DOHH2 (cell line): ENCODE measurements around the gene E2F3.

Experiments used
- H3F3A ChIP-seq: fragments of 200-600 bp; sonication (generic), shearing (Covaris generic); 2 replicates; pipeline ENCODE4 v1.6.0; 2016; ENCODE audit warnings: antibody characterized with exemption, mild to moderate bottlenecking; ENCODE audit not compliant: control insufficient read depth, insufficient read depth
- H3K27ac ChIP-seq: fragments of 200-600 bp; sonication (generic); 2 replicates; pipeline ENCODE4 v1.5.1; 2014; ENCODE audit warnings: low read depth, mild to moderate bottlenecking, low read length, moderate library complexity
- H3K27me3 ChIP-seq: fragments of 200-600 bp; sonication (generic); 2 replicates; pipeline ENCODE4 v1.6.1; 2014; ENCODE audit warnings: mild to moderate bottlenecking, low read length, mixed read lengths; ENCODE audit not compliant: control insufficient read depth
- H3K36me3 ChIP-seq: fragments of 200-600 bp; sonication (generic); 2 replicates; pipeline ENCODE4 v1.6.1; 2014; ENCODE audit warnings: mild to moderate bottlenecking, low read length, moderate library complexity, mixed read lengths; ENCODE audit not compliant: control insufficient read depth
- H3K4me1 ChIP-seq: fragments of 200-600 bp; sonication (generic); 2 replicates; pipeline ENCODE4 v1.6.1; 2014; ENCODE audit warnings: mild to moderate bottlenecking, low read length, mixed read lengths; ENCODE audit not compliant: control insufficient read depth
- H3K4me2 ChIP-seq: fragments of 200-600 bp; sonication (generic); 2 replicates; pipeline ENCODE4 v1.6.0; 2014; ENCODE audit warnings: mild to moderate bottlenecking, low read length, moderate library complexity
- H3K4me3 ChIP-seq: fragments of 200-600 bp; sonication (generic); 2 replicates; pipeline ENCODE4 v1.5.1; 2014; ENCODE audit warnings: mild to moderate bottlenecking, low read length, mixed read lengths
- H3K79me2 ChIP-seq: fragments of 200-600 bp; sonication (generic); 2 replicates; pipeline ENCODE4 v1.6.1; 2014; ENCODE audit warnings: mild to moderate bottlenecking, low read length, mixed read lengths; ENCODE audit not compliant: control insufficient read depth
- H3K9me2 ChIP-seq: fragments of 200-600 bp; sonication (generic); replicated peaks from 2 replicates; pipeline ENCODE4 v1.6.1; 2014; ENCODE audit warnings: mild to moderate bottlenecking, low read length, mixed read lengths; ENCODE audit not compliant: control insufficient read depth
- H3K9me3 ChIP-seq: fragments of 200-600 bp; sonication (generic); 2 replicates; pipeline ENCODE4 v1.6.1; 2014; ENCODE audit warnings: antibody characterized with exemption, low read length, mixed read lengths; ENCODE audit not compliant: control insufficient read depth, insufficient read depth
- H4K20me1 ChIP-seq: fragments of 200-600 bp; sonication (generic); 2 replicates; pipeline ENCODE4 v1.6.0; 2014; ENCODE audit warnings: low read depth, mild to moderate bottlenecking, antibody characterized with exemption, low read length, moderate library complexity; ENCODE audit not compliant: control insufficient read depth, insufficient read depth
- EZH2phosphoT487 ChIP-seq: fragments of 200-600 bp; sonication (generic); IDR thresholded peaks from 2 replicates; pipeline ENCODE4 v1.6.1; 2017; ENCODE audit warnings: borderline replicate concordance, mild to moderate bottlenecking, antibody characterized with exemption, low read length, moderate library complexity, mixed read lengths
- TF ChIP-seq, protein P1 (sequence below): fragments of 200-600 bp; sonication (generic); IDR thresholded peaks from one replicate; pipeline ENCODE4 v1.5.1; 2014; ENCODE audit warnings: antibody characterized with exemption, mild to moderate bottlenecking, low read depth, low read length; ENCODE audit not compliant: poor library complexity, severe bottlenecking

E2F3 gene

DNA sequence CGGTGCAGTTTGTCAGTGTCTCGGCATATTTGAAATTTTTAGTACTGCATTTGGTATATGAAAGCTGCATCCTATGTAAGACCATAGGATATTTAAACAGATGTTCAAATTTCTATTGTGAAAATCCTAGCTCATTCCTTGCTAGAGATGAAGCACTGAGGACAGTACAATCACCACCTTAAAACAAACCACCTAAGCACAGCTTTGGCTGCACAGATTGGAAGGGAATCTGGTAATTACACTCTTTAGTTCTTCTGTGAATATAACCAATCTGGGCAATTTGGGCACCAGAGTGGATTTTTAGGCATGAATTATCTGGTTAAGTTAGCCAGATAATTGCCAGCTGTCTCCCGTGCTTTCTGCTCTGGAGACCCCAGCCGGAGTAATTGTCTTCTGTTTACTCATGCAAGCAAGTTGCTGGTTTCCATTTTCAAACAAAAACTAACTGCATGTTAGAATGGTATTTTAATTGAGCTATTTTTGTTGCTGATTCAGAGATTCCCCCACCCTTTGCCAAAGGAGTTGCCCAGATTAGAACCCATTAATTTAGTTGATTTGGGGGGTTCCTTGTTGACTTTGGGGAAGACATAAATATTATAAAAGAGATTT, 36.9 kb downstream of the E2F3 start:
- H3K9me2 ChIP-seq, result no peaks in the 10 kb centered on the region
- H4K20me1 ChIP-seq, result peaks cover 21% of the 10 kb centered on the region
- no peak for TF ChIP-seq EZH2phosphoT487
- TF ChIP-seq, protein P1, sequence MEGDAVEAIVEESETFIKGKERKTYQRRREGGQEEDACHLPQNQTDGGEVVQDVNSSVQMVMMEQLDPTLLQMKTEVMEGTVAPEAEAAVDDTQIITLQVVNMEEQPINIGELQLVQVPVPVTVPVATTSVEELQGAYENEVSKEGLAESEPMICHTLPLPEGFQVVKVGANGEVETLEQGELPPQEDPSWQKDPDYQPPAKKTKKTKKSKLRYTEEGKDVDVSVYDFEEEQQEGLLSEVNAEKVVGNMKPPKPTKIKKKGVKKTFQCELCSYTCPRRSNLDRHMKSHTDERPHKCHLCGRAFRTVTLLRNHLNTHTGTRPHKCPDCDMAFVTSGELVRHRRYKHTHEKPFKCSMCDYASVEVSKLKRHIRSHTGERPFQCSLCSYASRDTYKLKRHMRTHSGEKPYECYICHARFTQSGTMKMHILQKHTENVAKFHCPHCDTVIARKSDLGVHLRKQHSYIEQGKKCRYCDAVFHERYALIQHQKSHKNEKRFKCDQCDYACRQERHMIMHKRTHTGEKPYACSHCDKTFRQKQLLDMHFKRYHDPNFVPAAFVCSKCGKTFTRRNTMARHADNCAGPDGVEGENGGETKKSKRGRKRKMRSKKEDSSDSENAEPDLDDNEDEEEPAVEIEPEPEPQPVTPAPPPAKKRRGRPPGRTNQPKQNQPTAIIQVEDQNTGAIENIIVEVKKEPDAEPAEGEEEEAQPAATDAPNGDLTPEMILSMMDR, result no peak
- no peaks in the 10 kb centered on the region for H3K9me3 ChIP-seq
- H3F3A ChIP-seq, result no peaks in the 10 kb centered on the region
- peak overlapping the region; percentile 37; the same call in 1 of the 2 replicates for H3K4me2 ChIP-seq
- peaks cover 67% of the 10 kb centered on the region for H3K36me3 ChIP-seq
- H3K27ac ChIP-seq, result no peak overlapping the region
- peaks cover 91% of the 10 kb centered on the region for H3K79me2 ChIP-seq
- H3K4me1 ChIP-seq, result peaks cover 24% of the 10 kb centered on the region
- no peak overlapping the region for H3K4me3 ChIP-seq
- H3K27me3 ChIP-seq, result no peaks in the 10 kb centered on the region

DNA sequence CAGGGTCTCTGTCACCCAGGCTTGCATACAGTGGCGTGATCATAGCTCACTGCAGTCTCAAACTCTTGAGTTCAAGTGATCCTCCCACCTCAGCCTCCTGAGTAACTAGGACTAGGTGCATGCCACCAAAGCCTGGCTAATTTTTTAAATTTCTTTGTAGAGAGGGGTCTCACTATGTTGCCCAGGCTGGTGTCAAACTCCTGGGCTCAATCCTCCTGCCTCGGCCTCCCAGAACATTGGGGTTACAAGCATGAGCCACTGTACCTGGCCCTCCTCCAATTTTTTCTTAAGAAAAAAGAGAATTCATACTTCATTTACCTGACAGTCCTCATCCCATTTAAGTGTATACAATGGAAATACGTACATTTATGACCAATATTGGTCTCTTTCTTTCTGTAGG, 37.9 kb downstream of the E2F3 start:
- H3K4me3 ChIP-seq, result no peak overlapping the region
- no peak overlapping the region for H3K27ac ChIP-seq
- H3K4me2 ChIP-seq, result no peak overlapping the region
- H3K9me3 ChIP-seq, result no peaks in the 10 kb centered on the region
- H3K4me1 ChIP-seq, result peaks cover 24% of the 10 kb centered on the region
- H3F3A ChIP-seq, result no peaks in the 10 kb centered on the region
- H3K36me3 ChIP-seq, result peaks cover 67% of the 10 kb centered on the region
- peaks cover 91% of the 10 kb centered on the region for H3K79me2 ChIP-seq
- no peaks in the 10 kb centered on the region for H3K9me2 ChIP-seq
- TF ChIP-seq EZH2phosphoT487, result no peak
- TF ChIP-seq, protein P1, result no peak
- no peaks in the 10 kb centered on the region for H3K27me3 ChIP-seq
- H4K20me1 ChIP-seq, result peaks cover 22% of the 10 kb centered on the region

DNA sequence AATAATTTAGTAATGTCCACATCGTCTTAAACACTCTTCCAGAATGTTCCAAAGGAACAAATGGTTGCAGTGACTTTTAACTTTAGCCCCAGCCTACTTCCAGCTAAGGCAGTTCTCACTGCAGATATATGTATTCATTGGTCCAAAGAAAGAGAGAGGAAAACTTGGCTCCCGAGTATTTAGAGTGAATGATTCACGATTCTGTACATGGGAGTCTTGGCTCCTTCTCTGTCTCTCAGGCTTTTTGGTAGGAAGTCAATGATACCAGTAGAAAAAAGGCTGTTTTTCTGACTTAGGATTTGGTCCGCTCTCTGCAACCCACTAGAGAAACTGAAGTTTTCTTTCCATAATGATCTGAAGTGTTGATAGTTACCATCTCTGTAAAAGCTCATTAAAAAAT, 38.6 kb downstream of the E2F3 start:
- Histone ChIP-seq H3K27me3 (no peaks in the 10 kb centered on the region), H3K4me3 (no peak overlapping the region), H4K20me1 (peaks cover 26% of the 10 kb centered on the region), H3K9me2 (no peaks in the 10 kb centered on the region), H3K79me2 (peaks cover 91% of the 10 kb centered on the region), H3K9me3 (no peaks in the 10 kb centered on the region), H3K36me3 (peaks cover 71% of the 10 kb centered on the region), H3K4me1 (peaks cover 24% of the 10 kb centered on the region), H3K27ac (no peak overlapping the region), H3F3A (no peaks in the 10 kb centered on the region), H3K4me2 (no peak overlapping the region)
- no peak for TF ChIP-seq EZH2phosphoT487
- TF ChIP-seq, protein P1, result no peak
